Fibroblast of skin of left biceps (primary cell): ENCODE data around the gene EML1.

Experiments used
- DNase-seq, 2 experiments: peaks; one replicate each; pipeline ENCODE4 v3.0.0-alpha.2; 2013; ENCODE audit warnings: low read depth in 2 of 2

EML1 gene

DNA sequence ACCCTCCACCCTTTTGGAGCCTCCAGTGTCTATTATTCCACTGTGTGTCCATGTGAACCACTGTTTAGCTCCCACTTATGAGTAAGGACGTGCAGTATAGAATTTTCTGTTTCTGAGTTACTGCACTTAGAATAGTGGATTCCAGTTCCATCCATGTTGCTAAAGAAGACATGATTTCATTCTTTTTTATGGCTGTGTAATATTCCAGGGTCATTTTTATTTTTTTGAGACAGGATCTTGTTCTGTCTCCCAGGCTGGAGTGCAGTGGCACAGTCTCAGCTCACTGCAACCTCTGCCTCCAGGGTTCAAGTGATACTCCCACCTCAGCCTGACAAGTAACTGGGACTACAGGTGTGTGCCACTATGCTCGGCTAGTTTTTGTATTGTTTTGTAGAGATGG lies 31.6 kb downstream of the EML1 start:
- no peak for DNase-seq

DNA sequence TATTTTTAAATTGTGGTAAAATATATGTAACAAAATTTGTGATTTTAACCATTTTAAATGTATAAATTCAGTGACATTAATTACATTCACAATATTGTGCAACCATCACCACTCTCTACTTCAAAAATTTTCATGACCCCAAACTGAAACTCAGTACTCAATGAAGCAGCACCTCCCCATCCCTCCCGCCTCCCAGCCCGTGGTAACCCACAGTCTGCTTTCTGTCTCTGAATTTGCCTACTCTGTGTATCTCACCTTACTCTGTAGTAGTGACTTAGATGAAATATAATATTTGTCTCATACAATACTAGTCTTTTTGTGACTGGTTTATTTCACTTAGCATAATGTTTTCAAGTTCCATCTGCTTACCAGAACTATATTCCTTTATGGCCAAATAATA lies 36.2 kb downstream of the EML1 start:
- DNase-seq = no peak

DNA sequence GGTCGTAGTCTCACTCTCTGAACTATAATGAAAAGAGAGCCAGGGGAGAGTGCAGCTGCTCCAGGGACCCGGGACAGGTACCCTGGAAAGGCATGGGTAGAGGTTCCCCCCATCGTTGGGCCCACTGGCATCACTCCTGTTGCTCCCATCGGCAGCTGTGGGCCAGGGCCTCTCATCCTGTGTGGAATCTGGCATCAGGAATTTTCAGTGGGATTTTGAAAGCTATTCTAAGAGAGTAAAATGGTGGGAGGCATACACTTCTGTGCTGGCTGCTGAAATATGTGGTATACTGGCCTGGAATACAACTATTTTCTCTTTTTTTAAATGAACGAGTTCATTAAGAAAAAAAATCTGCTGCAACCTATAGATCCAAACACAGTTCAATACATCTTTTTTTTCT lies 38.1 kb downstream of the EML1 start:
- no peak for DNase-seq

DNA sequence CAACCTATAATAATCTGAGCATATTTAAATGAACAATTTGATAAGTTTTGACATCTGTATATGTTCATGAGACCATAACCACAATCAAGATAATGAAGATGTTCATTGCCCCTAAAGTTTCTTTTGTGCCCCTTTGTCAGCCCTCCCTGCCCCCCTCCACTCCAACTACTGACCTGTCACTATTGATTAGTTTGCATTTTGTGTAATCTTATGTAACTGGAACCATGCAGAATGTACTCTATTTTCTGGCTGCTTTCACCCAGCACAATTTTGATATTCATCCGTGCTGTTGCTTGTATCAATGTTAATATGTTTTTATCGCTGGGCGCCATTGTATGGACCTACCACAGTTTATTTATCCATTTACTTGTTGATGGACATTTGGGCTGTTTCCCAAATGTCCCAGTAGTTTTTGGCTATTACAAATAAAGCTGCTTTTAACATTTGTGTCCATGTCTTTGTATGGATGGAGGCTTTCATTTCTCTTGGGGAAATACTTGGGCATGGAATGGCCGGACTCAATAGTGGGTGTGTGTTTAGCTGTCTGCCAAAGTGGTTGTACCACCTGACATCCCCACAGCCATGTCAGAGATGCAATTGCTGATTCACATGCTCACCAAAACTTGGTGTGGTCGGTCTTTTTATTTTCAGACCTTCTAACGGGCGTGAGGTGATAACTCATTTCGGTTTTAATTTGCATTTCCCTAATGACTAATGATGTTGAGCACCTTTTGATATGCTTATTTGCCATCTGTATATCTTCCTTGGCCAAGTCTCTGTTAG lies 38.9 kb downstream of the EML1 start:
- DNase-seq = no peak

DNA sequence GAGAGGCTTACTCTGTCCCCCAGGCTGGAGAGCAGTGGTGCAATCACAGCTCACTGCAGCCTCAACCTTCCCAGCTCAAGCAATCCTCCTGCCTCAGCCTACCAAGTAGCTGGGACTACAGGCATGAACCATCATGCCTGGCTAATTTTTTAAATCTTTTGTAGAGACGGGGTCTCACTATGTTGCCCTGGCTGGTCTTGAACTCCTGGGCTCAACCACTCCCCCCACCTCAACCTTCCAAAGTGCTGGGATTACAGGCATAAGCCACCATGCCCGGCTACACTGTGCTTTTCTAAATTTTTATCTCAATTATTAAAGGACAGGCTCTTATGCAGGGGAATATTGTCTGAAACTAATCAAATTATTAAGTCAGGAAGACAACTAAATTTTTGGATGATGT lies 44.6 kb downstream of the EML1 start:
- no peak for DNase-seq

DNA sequence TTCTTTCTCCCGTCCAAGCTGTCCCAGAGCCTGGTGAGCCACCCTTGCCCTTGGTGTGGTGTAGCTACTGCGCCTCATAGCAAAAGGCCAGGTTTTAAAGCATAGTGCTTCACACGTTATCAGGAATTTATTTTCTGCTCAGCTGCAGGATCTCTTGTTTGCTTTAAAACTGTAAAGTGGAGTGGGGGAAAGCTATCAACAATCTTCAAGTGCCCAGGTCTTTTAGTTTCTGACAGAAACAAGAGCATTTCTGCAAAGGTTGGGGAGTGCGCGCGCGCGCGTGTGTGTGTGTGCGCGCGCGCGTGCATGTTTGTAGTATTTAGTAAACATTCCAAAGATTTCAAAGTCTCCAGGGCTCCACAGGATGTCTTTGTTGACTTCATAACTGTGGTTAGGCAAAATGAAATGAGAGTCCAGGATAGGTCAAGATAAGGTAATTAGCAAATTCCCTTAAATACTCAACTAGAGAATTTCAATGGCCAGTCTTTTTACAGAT lies 45.5 kb downstream of the EML1 start:
- DNase-seq = peak in 1 of 2 experiments; percentile 9

DNA sequence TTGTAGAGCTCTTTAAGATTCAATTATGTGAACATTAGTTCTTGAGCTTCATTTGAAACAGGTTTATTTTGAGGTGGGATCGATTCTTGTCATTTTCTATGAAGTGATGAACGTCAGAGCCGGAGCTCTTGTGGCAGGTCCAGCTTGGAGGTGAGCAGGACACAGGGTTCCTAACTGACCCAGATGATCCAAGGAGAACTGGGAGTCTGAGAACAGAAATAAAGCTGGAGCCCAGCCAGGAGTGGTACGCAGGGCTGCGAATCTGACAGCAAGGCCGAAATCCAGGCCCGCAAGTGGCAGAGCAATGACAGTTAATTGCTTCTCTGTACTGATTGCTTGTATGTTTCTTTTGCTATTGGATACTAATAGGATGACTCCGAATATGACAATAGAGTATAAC lies 46.5 kb downstream of the EML1 start:
- no peak for DNase-seq

DNA sequence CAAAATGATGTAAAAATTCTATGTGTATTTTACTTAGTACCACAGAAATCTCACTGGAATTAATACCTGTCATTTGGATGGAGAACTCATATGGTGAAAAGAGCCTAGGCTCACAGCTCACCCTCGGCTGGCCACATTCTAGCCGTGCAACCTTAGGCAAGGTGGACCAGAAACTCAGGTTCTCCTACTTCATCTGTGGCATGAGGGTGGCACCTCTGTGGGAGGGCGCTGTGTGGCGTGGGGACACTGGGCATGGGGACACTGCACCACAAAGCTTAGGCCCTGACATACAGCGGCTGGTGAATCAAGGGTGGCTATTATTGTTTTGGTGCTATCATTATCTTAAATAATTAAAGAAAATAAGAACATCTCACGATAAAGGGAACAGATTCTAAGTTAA lies 47.1 kb downstream of the EML1 start:
- no peak for DNase-seq

DNA sequence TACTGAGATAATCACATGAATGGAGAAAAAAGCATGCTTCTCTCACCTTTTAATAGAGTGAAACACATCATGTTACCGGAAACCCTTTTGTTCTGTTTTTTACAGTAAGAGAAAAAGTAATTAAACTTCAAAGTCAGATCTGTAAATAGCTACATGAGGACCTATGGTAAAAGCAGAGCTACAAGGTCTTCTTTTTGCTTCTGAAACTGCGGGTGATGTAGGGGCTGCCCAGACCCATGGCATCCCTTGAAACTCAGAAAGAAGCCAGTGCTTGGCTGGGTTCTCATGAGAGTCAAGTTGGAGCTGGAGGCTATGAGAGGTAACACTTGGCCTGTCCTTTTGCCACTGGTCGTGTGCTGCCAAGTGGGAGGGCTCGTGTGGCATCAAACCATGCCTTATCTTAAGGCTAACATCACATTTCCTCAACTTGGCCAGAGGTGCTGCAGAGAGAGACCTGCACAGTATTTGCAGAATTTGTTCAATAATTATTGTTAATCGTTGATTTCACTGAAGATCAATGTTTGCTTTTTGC lies 47.6 kb downstream of the EML1 start:
- no peak for DNase-seq

DNA sequence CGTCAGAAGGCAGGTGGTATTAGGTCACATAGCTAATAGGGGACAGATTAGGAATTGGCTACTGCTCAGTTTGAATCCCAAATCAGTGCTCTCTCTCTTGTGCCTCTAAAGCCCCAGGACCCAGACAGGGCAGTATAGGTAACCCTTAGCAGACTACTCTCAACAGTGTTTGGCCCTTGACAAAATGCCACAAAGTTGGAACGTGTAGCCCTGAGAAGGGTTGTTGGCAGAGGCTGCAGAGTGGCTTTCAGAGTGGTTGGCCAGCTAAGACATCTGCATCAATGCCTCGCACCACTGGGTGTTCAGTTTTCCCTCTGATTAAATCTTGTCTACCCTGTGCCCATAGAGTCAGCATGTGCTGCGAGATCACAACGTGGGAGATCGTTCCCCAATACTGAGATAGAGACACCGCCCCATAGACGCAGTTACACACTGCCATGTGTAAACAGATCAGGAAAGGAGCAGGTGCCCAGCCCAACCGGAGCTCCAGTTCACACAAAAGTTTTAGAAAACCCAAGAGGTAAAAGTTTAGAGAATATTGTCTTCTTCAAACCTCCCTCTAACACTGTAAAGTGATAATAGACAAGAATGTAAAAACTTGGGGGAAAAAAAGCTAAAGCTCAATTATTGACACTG lies 48.3 kb downstream of the EML1 start:
- DNase-seq = no peak

DNA sequence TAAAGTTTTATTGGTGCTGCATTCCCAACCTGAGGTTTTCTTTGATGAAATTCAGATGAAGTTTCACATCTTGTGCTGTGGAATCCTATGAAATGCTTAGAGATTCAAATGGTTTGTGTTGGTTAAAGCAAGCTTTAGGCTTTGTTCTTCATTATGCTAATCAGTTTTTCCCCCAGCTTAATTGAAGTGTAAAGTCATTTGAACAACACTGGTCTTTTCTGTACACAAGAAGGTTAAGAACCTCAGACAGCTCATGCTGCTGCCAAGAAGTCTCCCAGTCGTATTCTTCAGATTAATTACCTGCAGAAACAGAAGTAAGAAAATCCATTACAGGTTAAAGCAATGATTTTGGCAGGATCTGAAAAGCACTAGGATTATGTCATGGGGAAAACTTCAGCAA lies 48.9 kb downstream of the EML1 start:
- no peak for DNase-seq

DNA sequence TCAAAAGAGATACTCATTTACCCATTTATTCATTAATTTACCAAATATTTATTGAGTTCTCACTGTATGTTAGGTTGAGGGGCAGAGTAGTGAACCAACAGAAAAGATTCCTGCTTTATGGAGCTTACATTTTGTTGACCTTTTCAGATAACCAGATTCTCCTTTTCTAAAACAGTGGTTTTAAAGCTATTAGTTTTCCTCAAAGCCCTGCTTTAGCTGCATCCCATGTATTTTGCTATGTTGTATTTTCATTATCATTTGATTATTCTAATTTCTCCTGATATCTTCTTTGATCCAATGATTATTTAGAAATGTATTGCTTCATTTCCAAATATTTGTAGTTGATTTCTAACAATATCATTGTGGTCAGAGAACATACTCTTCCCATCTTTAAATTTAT lies 53.6 kb downstream of the EML1 start:
- DNase-seq = no peak

DNA sequence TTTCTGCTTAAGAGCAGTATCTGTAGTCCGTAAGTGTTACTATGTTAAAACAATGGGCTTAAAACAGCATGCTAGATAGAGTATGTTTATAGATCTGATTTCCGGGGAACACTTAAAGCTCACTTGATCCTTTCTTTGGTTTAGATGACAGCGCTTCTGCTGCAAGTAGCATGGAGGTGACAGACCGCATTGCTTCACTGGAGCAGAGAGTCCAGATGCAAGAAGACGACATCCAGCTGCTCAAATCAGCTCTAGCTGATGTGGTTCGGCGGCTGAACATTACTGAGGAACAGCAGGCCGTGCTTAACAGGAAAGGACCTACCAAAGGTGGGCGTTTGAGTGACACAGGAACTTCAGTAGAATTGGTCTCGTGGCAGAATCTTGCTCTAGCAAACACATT lies 57.5 kb downstream of the EML1 start:
- DNase-seq = no peak

DNA sequence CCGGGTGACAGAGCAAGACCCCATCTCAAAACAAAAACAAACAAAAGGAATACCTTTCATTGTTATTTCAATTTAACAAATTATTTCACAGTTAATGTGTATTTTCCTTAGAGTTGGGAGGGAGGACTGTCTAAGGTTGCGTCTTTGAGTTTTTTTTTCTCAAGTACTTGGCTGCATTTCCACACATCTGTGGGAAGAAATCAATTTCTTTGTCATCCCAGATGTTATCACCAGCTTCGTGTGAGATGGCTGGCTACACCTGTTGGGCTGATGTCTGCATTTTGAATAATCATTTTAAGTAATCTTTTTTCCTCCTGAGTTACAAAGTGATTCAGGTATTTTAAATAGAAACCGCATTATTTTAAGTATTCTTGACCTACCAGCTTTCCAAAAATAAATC lies 59.4 kb downstream of the EML1 start:
- DNase-seq = no peak

DNA sequence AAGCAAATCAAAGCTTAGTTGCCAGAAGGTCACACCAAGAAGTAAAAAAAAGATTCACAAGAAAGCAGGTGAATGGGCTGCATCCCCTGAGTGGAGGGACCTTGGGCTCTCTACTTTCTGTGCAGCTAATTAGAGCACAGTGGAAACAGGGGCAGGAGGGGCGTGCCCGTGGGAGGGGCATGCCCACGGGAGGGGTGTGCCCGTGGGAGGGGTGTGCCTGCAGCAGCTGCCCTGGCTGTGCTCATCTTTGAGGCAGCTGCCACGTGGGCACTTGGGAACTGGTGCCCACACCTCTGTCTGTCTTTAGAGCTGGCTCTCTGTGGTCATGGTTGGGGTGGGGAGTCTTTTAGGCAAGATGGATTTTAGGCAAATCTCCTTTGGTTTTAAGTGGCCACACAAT lies 60.0 kb downstream of the EML1 start:
- no peak for DNase-seq

DNA sequence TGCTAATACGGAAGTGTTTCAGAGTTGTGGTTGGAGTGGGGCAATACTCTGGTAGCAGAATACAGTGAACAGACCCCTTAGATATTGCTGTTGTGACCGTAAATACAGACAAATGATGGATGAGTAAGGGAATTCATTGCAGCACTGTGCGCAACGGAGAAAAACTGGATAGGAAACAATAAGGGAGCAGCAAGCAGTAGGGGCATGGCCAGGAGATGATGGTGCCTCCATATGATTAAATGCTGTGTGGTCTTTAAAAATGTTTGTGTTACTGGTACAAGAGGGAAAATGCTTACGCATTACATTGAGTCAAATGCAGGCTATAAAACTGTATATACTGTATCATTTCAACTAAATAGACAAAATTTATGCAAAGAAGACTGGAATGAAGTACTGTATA lies 61.6 kb downstream of the EML1 start:
- DNase-seq = no peak

DNA sequence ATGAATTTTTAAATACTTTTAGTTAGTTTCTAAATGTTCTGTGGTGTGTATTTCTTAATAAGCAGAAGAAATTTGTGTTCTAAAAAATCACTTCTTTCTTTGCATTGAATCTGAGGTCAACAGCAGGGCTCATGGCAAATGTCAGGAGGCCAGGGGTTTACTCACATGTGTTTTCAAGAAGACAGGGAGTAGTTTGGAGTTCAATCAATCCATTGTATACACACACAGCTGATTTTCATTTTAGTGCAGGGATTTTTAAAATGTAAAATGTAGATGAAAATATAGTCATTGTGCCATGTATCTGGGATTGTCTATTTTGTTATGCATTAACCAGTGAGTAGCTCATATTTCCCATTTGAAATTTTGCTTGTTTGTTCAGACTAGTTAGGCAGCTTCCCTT lies 62.1 kb downstream of the EML1 start:
- no peak for DNase-seq

DNA sequence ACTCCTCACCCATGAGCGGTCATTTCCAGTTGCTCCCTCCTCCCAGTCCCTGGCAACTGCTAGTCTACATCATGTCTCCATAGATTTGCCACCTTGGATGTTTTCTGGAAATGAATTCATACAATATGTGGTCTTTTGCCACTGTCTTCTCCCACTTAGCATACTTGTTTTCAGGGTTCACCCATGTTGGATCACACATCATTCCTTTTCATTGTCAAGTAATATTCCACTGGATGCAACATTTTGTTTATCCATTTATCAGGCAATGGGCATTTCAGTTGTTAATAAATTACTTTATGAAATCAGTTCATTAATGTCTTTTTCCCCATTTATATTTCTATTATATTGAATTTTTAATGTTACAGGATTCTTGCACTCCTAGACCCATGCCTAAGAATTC lies 64.3 kb downstream of the EML1 start:
- no peak for DNase-seq

DNA sequence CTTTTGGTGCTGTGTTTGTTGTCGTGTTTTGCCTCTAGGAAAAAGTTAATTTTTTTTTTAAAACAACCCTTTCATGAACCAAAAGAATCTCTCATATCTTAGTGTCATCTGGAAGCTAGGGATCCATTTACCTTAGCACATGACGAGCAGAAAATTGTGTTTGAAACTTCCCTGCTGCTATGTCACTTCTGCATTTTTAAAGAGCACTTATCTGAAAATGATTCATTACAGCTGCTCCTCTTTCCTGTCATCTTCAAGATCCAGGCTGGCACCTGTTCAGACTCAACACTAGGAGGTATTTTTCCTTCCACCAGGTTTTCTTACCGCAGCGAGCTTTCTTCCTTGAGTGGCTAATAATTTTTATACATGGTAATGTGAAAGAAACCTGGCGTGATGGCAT lies 67.0 kb downstream of the EML1 start:
- DNase-seq = no peak

DNA sequence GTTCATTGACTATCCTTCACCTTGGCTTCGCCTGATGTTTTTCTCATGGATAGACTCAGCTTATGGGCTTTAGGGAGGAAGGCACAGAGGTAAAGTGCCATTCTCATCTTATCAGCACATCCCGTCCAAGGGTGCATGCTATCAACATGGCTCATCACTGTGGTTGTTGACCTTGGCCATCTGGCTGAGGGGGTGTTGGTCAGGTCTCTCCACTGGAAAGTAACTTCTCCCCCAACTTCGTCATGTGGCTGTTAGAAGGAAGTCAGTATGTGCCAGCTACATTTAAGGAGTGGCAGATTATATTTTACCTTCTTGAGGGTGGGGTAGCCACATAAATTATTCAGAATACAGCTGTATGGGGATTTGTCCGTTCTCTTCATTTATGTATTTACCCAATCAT lies 68.9 kb downstream of the EML1 start:
- no peak for DNase-seq

DNA sequence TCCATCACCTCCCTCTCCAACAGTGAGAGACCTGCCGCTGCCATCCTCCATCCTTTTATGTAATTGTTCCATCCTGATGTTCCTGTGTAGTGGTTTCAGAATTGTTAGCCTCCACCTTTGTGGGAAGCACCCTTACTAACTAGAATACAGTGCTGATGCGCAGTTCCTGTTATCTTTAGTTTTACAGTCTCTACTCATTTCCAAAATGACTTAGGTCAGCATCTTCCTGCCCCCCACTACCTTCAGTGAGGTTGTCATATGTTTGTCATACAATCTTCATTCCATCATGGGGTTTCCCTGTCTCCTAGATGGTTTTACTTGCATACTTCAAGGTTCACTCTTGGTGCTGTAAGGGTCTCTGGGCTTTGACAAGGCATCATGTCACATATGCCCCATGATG lies 69.8 kb downstream of the EML1 start:
- no peak for DNase-seq

DNA sequence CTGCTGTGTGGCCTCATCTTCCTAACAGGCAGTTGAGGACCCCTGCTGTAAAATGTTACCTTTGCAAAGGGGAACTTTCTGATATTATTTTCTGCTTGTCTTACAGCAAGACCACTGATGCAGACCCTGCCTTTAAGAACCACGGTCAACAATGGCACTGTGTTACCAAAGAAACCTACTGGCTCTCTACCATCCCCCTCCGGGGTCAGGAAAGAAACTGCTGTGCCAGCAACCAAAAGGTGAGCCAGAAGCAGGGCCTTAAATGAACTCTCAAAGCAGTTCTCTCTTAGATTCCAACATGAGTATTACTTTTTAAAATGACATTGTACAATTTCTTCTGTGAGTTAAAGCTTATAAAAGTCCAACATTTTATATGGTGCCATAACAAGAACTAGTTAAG lies 72.2 kb downstream of the EML1 start:
- no peak for DNase-seq

DNA sequence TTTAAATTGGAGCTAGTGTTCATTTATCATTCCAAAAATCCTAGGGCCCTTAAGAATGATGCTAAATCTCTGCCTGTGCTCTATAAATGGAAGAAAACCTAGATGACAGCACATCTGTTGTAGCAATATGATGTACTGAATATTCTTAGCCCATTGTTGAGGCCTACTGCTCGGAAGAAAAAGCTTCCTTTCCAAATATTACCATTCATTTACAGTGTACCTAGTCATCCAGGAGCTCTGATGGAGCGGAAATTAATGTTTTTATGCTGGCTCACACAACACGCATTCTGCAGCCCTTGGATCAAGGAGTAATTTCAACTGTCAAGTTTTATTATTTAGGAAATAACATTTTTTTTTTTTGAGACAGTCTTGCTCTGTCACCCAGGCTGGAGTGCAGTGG lies 77.4 kb downstream of the EML1 start:
- no peak for DNase-seq
